IMR-90 (cell line): ENCODE data around the gene IBA57. TPM values are rescaled to one million over a fixed set of nuclear protein-coding genes. Genes with fewer than 3 reads are reported as not detected.

ENCODE experiments used
- ATAC-seq: fragments of 200-7000 bp; cut with Tn5 transposase; 2 replicates; pipeline ENCODE4 v1.9.1; 2020; ENCODE audit warnings: low read depth, mild to moderate bottlenecking, moderate library complexity
- BruUV-seq: library from RNA; stranded (reverse); fragments of 400-500 nt; replicated peaks from 2 replicates; lab custom pipeline; 2021; lab: Mats Ljungman, UMichigan
- CTCF ChIA-PET: fragments of 300-600 bp; formaldehyde crosslinking; extraction: SDS; loops from one replicate; lab custom pipeline; 2021; ENCODE audit warnings: antibody characterized with exemption; lab: Yijun Ruan, JAX
- POLR2A ChIA-PET: fragments of 300-600 bp; sonication (Branson Sonifier 250); formaldehyde crosslinking; loops from one replicate; lab custom pipeline; 2022; ENCODE audit warnings: antibody characterized with exemption; ENCODE audit not compliant: unreplicated experiment; lab: Charles Lee
- DNase-seq: peaks from one replicate; pipeline ENCODE4 v3.0.0; 2013
- H2AFZ ChIP-seq: replicated peaks from 2 replicates; pipeline ENCODE3; 2013; ENCODE audit warnings: low read length, mild to moderate bottlenecking; ENCODE audit not compliant: poor library complexity
- H2AK5ac ChIP-seq: 2 replicates; pipeline ENCODE4 v1.6.1; 2013; ENCODE audit warnings: low read depth, low read length, inconsistent platforms
- H2AK9ac ChIP-seq: replicated peaks from 2 replicates; pipeline ENCODE3; 2013; ENCODE audit warnings: mild to moderate bottlenecking, low read depth, low read length, moderate library complexity; ENCODE audit not compliant: poor library complexity
- H2BK120ac ChIP-seq: 2 replicates; pipeline ENCODE4 v1.6.1; 2013; ENCODE audit warnings: low read depth, low read length, inconsistent platforms
- H2BK15ac ChIP-seq: 3 replicates; pipeline ENCODE4 v1.6.1; 2013; ENCODE audit warnings: low read depth, low read length, inconsistent platforms
- H2BK20ac ChIP-seq: 2 replicates; pipeline ENCODE4 v1.6.1; 2013; ENCODE audit warnings: low read depth, mild to moderate bottlenecking, inconsistent platforms, low read length, moderate library complexity
- H2BK5ac ChIP-seq: 2 replicates; pipeline ENCODE4 v1.6.1; 2013; ENCODE audit warnings: mild to moderate bottlenecking, low read depth, low read length, inconsistent platforms; ENCODE audit not compliant: poor library complexity, severe bottlenecking
- H3K14ac ChIP-seq: replicated peaks from 2 replicates; pipeline ENCODE4 v1.6.1; 2013; ENCODE audit warnings: low read depth, low read length, inconsistent platforms
- H3K18ac ChIP-seq: 2 replicates; pipeline ENCODE4 v1.6.1; 2013; ENCODE audit warnings: low read depth, low read length, control low read depth
- H3K23ac ChIP-seq: 2 replicates; pipeline ENCODE4 v1.6.1; 2013; ENCODE audit warnings: low read depth, low read length, inconsistent platforms
- H3K27ac ChIP-seq: 2 replicates; pipeline ENCODE4 v1.5.1; 2013; ENCODE audit warnings: mild to moderate bottlenecking, control low read depth, low read length; ENCODE audit not compliant: insufficient read depth
- H3K27me3 ChIP-seq: 2 replicates; pipeline ENCODE4 v1.6.1; 2013; ENCODE audit warnings: low read length; ENCODE audit not compliant: control insufficient read depth, insufficient read depth
- H3K36me3 ChIP-seq: 2 replicates; pipeline ENCODE4 v1.6.1; 2013; ENCODE audit warnings: low read length, mixed read lengths; ENCODE audit not compliant: control insufficient read depth, insufficient read depth
- H3K4ac ChIP-seq: 2 replicates; pipeline ENCODE4 v1.6.1; 2013; ENCODE audit warnings: low read depth, low read length, inconsistent platforms
- H3K4me1 ChIP-seq: 2 replicates; pipeline ENCODE4 v1.6.1; 2013; ENCODE audit warnings: low read length, mixed read lengths; ENCODE audit not compliant: control insufficient read depth, insufficient read depth
- H3K4me2 ChIP-seq: 2 replicates; pipeline ENCODE4 v1.6.1; 2013; ENCODE audit warnings: low read depth, mild to moderate bottlenecking, control low read depth, low read length, moderate library complexity
- H3K4me3 ChIP-seq: 2 replicates; pipeline ENCODE4 v1.5.1; 2013; ENCODE audit warnings: low read depth, mild to moderate bottlenecking, control low read depth, low read length, moderate library complexity; ENCODE audit not compliant: insufficient read depth
- H3K56ac ChIP-seq: 2 replicates; pipeline ENCODE4 v1.6.1; 2013; ENCODE audit warnings: low read length, inconsistent platforms; ENCODE audit not compliant: insufficient read depth; ENCODE audit errors: extremely low read depth
- H3K79me1 ChIP-seq, 2 experiments: 2 replicates each; pipeline ENCODE4 v1.6.1; 2013; ENCODE audit warnings: low read length in 2 of 2, inconsistent platforms in 1 of 2, low read depth in 1 of 2
- H3K9ac ChIP-seq: 2 replicates; pipeline ENCODE4 v1.6.1; 2013; ENCODE audit warnings: low read depth, low read length, control low read depth
- H3K9me1 ChIP-seq: 2 replicates; pipeline ENCODE4 v1.6.1; 2013; ENCODE audit warnings: low read length, inconsistent platforms; ENCODE audit not compliant: insufficient read depth
- H3K9me3 ChIP-seq: 2 replicates; pipeline ENCODE4 v1.6.1; 2013; ENCODE audit warnings: low read length; ENCODE audit not compliant: control insufficient read depth, insufficient read depth
- H4K20me1 ChIP-seq: 2 replicates; pipeline ENCODE4 v1.6.1; 2013; ENCODE audit warnings: low read length, inconsistent platforms; ENCODE audit not compliant: insufficient read depth
- H4K5ac ChIP-seq: 2 replicates; pipeline ENCODE4 v1.6.1; 2013; ENCODE audit warnings: mild to moderate bottlenecking, low read depth, low read length, control low read depth
- H4K8ac ChIP-seq, 2 experiments: 2 replicates each; pipeline ENCODE4 v1.6.1; 2013; ENCODE audit warnings: low read depth in 2 of 2, low read length in 2 of 2, control low read depth in 1 of 2, inconsistent platforms in 1 of 2
- H4K91ac ChIP-seq: 2 replicates; pipeline ENCODE4 v1.6.1; 2013; ENCODE audit warnings: low read depth, low read length, inconsistent platforms; ENCODE audit not compliant: insufficient read depth
- CTCF ChIP-seq: conservative IDR thresholded peaks from 2 replicates; pipeline ENCODE4 v1.5.1; 2012; ENCODE audit warnings: mild to moderate bottlenecking, low read depth, low read length, improper control_type of control experiment
- FOS ChIP-seq: fragments of 150-350 bp; IDR thresholded peaks from 2 replicates; pipeline ENCODE4 v1.6.1; 2016; ENCODE audit warnings: low read depth, low read length
- MAFK ChIP-seq: IDR thresholded peaks from 2 replicates; pipeline ENCODE4 v1.6.1; 2012; ENCODE audit warnings: low read depth, low read length, improper control_type of control experiment
- MAZ ChIP-seq: IDR thresholded peaks from 2 replicates; pipeline ENCODE4 v1.6.1; 2012; ENCODE audit warnings: low read depth, mild to moderate bottlenecking, low read length, improper control_type of control experiment, moderate library complexity, borderline replicate concordance
- MXI1 ChIP-seq: IDR thresholded peaks from 2 replicates; pipeline ENCODE4 v1.6.1; 2012; ENCODE audit warnings: low read depth, mild to moderate bottlenecking, low read length, moderate library complexity, borderline replicate concordance
- NFE2L2 ChIP-seq: fragments of 150-350 bp; IDR thresholded peaks from 2 replicates; pipeline ENCODE4 v1.6.1; 2016; ENCODE audit warnings: low read depth, mild to moderate bottlenecking, low read length
- RAD21 ChIP-seq: IDR thresholded peaks from 2 replicates; pipeline ENCODE4 v1.6.1; 2012; ENCODE audit warnings: low read length, improper control_type of control experiment
- RCOR1 ChIP-seq: IDR thresholded peaks from 2 replicates; pipeline ENCODE4 v1.6.1; 2012; ENCODE audit warnings: mild to moderate bottlenecking, low read length, improper control_type of control experiment; ENCODE audit not compliant: insufficient replicate concordance
- RFX5 ChIP-seq: IDR thresholded peaks from 2 replicates; pipeline ENCODE4 v1.8.0; 2012; ENCODE audit warnings: low read depth, mild to moderate bottlenecking, low read length, moderate library complexity
- SMC3 ChIP-seq: fragments of 150-350 bp; IDR thresholded peaks from 2 replicates; pipeline ENCODE4 v1.6.1; 2016; ENCODE audit warnings: low read depth, mild to moderate bottlenecking, antibody characterized with exemption, low read length, moderate library complexity
- WGBS, 2 experiments: methylation state at CpG; one replicate each; pipeline versions ENCODE4 v1.1.5 to v1.1.7; 2013; ENCODE audit warnings: missing lambda C conversion rate in 2 of 2; ENCODE audit not compliant: insufficient read length in 1 of 2; ENCODE audit errors: extremely low coverage in 2 of 2; 5-methylcytosine and 5-hydroxymethylcytosine counted together
- dilution Hi-C: fragments of 300-500 bp; cut with HindIII; formaldehyde crosslinking; loops from one replicate; pipeline ENCODE4 v1.14.3; 2018; ENCODE audit warnings: low sequenced_read_pairs; ENCODE audit not compliant: unreplicated experiment
- in situ Hi-C: fragments of 300-500 bp; cut with MboI; formaldehyde crosslinking; loops from 3 replicates; pipeline ENCODE4 v1.14.3; 2019; ENCODE audit warnings: low sequenced_read_pairs, inconsistent platforms, mixed read lengths
- intact Hi-C: fragments of 100-400 bp; cut with micrococcal nuclease; formaldehyde crosslinking; loops from 2 replicates; pipeline ENCODE4 v1.10.0; 2022
- polyA plus RNA-seq, 3 experiments: library from polyadenylated mRNA; depleted of rRNA; stranded (reverse); fragments of >200 nt; gene quantifications; 2 replicates each; pipeline ENCODE4 v1.2.3, GENCODE V29; 2012; ENCODE audit warnings: low replicate concordance in 1 of 3
- total RNA-seq: library from RNA; depleted of rRNA; stranded (reverse); fragments of >200 nt; gene quantifications from 2 replicates; pipeline ENCODE4 v1.2.3, GENCODE V29; 2012
- TF ChIP-seq, protein P1 (sequence below): fragments of 150-350 bp; IDR thresholded peaks from 2 replicates; pipeline ENCODE4 v1.6.1; 2016; ENCODE audit warnings: low read depth, mild to moderate bottlenecking, low read length, moderate library complexity, borderline replicate concordance

The IBA57 gene
- total and polyA plus RNA-seq, 2 of the 4 experiments (the other 2 are of a cell fraction): 2.0 to 2.6 TPM

DNA sequence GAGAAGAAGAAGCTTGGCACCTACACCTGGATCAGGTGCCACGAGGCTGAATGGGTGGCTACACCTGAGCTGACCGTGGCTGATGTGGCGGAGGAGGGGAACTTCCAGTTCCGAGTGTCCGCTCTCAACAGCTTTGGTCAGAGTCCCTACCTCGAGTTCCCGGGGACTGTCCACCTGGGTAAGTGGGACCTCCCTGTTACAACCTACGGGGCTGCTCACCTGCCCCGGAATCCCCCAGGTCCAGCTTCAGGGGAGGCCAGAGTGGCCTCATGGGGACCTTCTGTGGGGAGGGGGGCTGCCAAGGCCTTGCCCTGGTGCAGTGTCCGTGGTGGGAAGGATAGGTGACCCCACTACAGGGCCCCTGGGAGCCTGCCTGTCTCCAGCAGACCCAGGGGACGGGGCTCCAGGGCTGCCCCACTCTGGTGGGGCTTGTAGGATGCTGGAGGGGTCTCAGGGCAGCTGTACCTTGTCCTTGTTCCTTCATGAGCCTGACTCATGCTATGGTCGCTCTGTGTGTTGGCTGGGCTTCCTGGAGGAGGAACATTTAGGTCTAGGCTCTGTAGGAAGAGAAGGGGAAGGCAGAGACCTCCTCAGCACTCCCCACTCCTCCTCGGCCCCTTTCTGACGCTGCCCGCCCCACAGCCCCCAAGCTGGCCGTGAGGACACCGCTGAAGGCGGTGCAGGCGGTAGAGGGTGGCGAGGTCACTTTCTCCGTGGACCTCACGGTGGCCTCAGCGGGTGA, 49.5 kb downstream of the IBA57 start (continued):
- no peak for TF ChIP-seq MXI1

GRCh38 chr1:228215663-228216116, 50.1 kb downstream of the IBA57 start:
- dilution Hi-C loops (no loop called here), in situ Hi-C loops (no loop called here), intact Hi-C loops (no loop called here)
- Histone ChIP-seq H3K9me1 (peaks cover 4% of the 10 kb centered on the region; the same call in 1 of the 2 replicates), H4K20me1 (peaks cover 5% of the 10 kb centered on the region; the same call in 1 of the 2 replicates), H3K14ac (no peak overlapping the region), H3K23ac (no peak overlapping the region), H4K8ac (no peak overlapping the region), H2AFZ (no peak overlapping the region), H2BK5ac (no peak overlapping the region), H3K4me2 (no peak overlapping the region; the same call in 1 of the 2 replicates), H2AK9ac (peak overlapping the region; percentile 71), H3K27me3 (no peaks in the 10 kb centered on the region; the same call in 1 of the 2 replicates), H2AK5ac (no peak overlapping the region; the same call in 1 of the 2 replicates), H3K18ac (no peak overlapping the region), H4K5ac (no peak overlapping the region), H3K4ac (no peak overlapping the region), H3K9me3 (no peaks in the 10 kb centered on the region), H2BK20ac (no peak overlapping the region), H3K56ac (no peak overlapping the region), H3K9ac (no peak overlapping the region), H2BK15ac (no peak overlapping the region), H2BK120ac (no peak overlapping the region), H3K4me1 (peaks cover 10% of the 10 kb centered on the region; the same call in 1 of the 2 replicates), H3K4me3 (no peak overlapping the region), H4K91ac (no peak overlapping the region), H3K79me1 (peaks cover 0 to 13% of the 10 kb centered on the region in 2 experiments; a peak in 2 of 4 replicates), H3K27ac (no peak overlapping the region), H3K36me3 (peaks cover 36% of the 10 kb centered on the region)
- WGBS, 2 experiments: 100% methylated on average over 5 of the region's 13 CpGs; no CpG with 5 or more reads in 1 of the 2 experiments
- ChIA-PET CTCF (no interaction called here), POLR2A (no interaction called here)
- DNase-seq (no peak), ATAC-seq (no peak)
- BruUV-seq: no TSS peak
- no peak for TF ChIP-seq MXI1
- TF ChIP-seq FOS: no peak
- TF ChIP-seq, protein P1, sequence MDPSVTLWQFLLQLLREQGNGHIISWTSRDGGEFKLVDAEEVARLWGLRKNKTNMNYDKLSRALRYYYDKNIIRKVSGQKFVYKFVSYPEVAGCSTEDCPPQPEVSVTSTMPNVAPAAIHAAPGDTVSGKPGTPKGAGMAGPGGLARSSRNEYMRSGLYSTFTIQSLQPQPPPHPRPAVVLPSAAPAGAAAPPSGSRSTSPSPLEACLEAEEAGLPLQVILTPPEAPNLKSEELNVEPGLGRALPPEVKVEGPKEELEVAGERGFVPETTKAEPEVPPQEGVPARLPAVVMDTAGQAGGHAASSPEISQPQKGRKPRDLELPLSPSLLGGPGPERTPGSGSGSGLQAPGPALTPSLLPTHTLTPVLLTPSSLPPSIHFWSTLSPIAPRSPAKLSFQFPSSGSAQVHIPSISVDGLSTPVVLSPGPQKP: no peak
- no peak for TF ChIP-seq CTCF
- no peak for TF ChIP-seq MAZ
- TF ChIP-seq NFE2L2: no peak
- no peak for TF ChIP-seq MAFK
- no peak for TF ChIP-seq RFX5
- TF ChIP-seq SMC3: no peak
- TF ChIP-seq RAD21: no peak
- TF ChIP-seq RCOR1: no peak
